Mucosa of gallbladder (tissue), 1 donor: ENCODE measurements around the gene IL5. TPM values are rescaled to one million over a fixed set of nuclear protein-coding genes. Genes with fewer than 3 reads are reported as not detected.
"Not testable (repeated sequence)": the region's sequence is repeated elsewhere in the genome, so short reads cannot be mapped to it uniquely, and the experiment has no call there.

Experiments
- DNase-seq: peaks from one replicate; pipeline ENCODE4 v3.0.0-alpha.2; 2020; ENCODE audit warnings: low spot score
- total RNA-seq: library from RNA; stranded (reverse); gene quantifications from one replicate; pipeline ENCODE4 v1.2.1, GENCODE V29; 2021
- donor health status: DM: no; HTN: no; CAD: no.

The IL5 gene
- total RNA-seq = not detected

DNA sequence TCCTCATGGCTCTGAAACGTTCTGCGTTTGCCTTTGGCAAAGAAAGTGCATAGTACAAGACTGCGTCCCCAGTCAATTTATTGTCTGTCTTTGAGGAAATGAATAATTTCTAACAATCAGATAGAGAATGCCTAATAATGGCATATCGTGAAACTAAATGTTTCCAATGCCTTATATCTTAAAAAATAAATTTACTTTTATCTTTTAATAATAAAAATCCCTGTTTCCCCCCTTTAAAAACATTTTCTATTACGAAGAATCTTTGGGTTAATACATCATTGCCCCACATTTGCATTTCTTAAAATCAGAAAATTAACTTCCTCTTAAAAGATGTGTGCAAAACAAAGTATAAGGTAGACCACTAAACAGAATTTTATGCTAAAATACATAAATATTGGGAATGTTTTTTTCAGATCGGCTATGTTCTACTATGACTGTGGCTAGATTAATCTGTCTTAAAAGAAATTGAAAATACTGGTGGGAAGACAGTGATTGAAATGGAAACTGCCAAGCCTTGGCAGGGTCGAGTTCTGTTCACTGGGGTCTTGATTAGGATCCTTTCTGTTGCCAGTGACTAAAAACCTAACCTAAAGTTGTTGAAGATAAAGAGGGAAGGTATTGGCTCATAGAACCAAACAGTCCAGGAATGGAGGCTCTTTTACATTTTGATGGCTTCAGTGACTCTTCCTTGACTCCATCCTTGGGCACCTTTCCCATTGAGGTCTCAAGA lies at the start of gene IL5:
TSS of gene IL5 (minus strand) at position 51 of the 730 bp plus-strand sequence. CDS start at position 7, 44 bp downstream.
- no peak for DNase-seq

DNA sequence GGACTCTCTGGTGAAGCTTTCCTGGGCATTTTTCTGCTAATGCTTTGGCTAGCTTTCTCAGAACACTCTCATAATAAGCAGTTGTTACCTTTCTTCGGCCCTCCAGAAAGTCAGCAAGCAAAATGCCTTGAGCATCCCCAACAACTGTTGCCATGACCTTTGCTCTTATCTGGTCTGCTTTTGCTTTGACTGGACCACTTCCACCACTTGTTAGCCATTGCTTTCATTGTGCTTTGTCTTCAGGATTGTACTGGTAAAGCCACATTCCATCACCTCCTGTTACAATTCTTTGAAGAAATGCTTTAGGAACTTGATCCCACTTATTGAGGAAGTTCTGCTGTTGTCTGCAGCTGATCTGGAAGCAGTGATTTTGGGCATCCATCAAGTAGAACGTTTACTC lies 49.2 kb upstream of the IL5 start:
- DNase-seq = no peak

DNA sequence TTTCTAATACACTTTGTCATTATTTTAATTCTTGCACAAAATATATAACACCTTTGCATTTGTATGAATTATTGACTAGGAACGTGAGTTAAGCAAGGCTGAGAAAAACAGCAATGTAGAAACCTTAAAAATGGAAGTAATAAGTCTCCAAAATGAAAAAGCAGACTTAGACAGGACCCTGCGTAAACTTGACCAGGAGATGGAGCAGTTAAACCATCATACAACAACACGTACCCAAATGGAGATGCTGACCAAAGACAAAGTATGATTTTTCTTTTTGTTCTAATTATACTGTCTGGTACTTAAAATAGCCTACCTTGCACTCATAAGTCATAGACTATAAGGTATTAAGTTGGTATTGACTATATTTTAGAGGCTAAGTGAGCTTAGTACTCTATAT lies 47.8 kb upstream of the IL5 start:
- DNase-seq = no peak

DNA sequence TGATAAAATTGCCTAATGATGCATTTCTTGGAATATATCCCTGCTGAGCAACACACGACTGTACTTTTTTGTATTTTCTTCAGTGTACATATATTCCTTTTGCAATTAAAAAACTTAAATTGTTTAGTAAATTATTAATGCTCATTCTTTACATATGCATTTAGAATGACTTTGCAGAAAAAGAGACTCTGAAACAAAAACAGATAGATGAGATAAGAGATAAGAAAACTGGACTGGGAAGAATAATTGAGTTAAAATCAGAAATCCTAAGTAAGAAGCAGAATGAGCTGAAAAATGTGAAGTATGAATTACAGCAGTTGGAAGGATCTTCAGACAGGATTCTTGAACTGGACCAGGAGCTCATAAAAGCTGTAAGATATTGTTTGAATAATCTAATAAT lies 46.1 kb upstream of the IL5 start:
- no peak for DNase-seq

DNA sequence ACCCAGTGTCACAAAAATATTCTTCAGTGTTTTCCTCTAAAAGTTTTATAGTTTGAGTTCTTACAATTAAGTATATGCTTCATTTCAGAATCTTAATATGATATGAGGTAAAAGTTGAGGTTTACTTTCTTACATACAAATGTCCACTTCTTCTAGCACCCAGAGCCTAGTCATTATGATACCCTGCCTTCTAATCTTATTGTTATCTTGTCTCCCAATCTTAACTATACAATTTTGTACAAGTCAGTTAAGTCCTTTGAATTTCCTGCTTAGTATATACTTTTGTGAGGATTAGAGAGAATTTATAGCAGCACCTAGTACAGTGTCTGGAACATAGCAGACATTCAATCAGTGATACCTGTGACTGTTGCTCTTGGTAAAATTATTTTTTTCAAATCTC lies 42.7 kb upstream of the IL5 start:
- DNase-seq = no peak

DNA sequence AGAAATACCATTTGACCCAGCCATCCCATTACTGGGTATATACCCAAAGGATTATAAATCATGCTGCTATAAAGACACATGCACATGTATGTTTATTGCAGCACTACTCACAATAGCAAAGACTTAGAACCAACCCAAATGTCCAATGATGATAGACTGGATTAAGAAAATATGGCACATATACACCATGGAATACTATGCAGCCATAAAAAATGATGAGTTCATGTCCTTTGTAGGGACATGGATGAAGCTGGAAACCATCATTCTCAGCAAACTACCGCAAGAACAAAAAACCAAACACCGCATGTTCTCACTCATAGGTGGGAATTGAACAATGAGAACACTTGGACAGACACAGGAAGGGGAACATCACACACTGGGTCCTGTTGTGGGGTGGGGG lies 41.2 kb upstream of the IL5 start:
- DNase-seq = not testable (repeated sequence)

DNA sequence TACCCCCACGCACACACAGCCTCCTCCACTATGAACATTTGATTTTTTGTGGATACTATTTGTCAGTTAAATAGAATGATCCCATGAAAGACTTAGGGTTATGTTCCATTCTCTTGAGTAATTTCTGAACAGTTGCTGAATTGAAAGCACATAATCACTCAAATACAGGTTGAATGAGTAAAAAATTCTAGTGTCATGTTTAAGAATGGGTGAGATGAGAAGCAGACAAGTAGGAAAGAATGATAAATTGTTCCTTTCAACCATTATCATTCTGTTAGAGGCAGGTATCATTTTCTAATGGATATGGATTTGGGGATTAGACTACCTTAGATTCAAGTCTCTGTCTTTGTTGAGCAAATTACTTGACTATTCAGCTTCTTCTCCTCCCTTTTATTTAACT lies 32.8 kb upstream of the IL5 start:
- DNase-seq = no peak

DNA sequence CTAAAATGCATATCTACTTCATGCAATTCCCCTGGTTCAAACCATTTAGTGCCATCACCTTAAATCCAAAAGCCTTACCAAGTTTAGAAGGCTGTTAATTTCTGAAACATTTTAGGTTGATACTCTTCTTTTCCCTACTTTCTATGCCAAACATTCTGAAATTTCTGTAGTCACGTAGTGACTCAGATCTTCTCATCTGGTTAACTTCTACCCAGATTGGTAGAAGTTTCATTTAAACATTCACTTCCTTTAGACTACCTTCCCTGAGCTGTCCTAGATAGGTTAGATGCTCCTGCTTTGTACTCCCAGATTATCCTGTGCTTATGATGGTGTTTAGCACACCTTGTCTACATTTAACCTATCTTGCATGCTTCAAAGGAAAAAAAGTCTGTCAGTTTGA lies 23.3 kb upstream of the IL5 start:
- DNase-seq = no peak

DNA sequence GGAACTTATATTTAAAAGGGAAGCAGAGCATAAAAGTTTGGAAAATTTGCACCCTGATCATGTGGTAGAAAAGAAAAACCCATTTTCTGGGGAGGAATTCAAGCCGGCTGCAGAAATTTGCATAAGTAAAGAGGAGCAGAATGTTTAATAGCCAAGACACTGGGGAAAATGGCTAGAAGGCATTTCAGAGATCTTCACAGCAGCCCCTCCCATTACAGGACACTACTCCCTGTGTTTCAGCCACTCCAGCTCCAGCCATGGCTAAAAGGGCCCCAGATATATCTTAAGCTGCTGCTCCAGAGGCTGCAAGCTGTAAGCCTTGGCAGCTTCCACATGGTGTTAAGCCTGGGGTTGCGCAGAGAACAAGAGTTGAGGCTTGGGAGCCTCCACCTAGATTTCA lies 21.2 kb upstream of the IL5 start:
- not testable (repeated sequence) for DNase-seq

DNA sequence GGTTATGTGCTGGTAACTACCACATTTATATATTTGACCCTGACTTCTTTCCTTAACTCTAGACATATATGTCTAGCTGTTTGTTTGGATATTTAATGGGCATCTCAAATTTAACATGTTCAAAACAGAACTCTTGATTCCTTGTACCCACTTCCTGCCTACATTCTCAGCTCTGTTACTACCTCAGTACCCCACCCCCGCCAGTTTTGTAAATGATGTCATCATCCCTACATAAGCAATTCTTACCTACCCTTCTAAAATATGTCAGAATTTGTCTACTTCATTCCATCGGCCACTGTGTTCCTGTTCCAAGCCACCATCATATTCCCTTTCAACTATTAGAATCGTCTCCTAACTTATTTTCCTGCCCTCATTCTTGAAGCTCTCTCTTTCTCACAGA lies 18.3 kb upstream of the IL5 start:
- DNase-seq = no peak

DNA sequence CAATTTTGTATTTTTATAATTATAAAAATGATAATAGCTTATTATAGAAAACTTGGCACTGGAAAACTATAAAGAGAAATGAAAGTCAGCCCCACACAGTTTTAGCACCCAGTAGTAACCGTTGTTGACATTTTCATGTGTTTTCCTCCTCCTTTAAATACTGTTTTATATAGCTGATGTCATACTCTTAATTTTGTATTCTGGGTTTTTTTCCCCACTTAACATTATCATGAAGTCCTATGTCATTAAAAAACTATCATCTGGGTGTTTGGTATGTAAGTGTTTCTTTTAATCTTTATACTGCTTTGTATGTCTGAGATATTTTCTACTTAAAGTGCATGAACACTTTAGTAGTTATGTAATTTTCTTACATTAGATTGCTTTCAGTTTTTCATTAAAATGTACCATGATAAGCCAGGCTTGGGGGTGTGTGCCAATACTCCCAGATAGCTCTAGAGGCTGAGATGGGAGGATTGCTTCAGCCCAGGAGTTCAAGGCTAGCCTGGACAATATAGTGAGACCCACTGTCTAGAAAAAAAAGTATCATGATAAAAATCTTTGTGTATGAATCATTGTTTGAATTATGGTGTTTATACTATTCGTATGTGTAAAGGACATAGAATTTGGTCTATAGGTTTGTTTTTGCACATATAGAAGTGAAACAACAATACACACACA lies 16.2 kb upstream of the IL5 start:
- DNase-seq = no peak

DNA sequence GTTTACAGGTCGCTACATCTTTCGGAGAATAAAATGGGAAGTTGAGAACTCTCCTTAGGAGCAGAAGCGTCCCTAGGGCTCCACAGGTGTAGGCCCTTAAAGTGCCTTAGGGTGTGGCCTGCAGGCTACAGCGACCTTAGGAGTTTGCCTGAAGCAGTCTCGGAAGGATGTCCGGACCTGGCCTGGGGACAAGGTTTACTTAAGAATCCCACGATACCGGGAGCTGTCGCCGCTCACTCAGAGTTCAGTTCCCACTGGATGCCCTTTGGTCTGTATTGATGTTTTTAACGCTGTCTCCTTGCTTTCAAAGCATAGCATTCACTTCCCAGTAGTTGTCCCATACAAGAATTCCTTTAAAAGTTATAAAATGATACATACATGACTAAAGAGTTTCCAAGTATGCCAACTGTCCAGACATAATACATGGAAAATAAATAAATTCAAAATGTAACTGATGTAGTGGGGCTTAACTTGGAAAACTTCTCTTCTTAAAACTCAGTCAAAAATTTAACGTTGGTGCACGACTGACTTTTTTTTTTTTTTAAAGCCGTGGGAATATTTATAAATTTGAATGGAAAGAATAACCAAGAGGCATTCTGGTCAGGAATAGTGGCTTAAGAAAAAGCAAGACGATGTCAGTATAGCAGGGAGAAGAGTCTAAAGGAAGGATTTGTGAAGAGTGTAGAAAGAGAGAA lies 14.3 kb upstream of the IL5 start:
- peak; percentile 85 for DNase-seq

DNA sequence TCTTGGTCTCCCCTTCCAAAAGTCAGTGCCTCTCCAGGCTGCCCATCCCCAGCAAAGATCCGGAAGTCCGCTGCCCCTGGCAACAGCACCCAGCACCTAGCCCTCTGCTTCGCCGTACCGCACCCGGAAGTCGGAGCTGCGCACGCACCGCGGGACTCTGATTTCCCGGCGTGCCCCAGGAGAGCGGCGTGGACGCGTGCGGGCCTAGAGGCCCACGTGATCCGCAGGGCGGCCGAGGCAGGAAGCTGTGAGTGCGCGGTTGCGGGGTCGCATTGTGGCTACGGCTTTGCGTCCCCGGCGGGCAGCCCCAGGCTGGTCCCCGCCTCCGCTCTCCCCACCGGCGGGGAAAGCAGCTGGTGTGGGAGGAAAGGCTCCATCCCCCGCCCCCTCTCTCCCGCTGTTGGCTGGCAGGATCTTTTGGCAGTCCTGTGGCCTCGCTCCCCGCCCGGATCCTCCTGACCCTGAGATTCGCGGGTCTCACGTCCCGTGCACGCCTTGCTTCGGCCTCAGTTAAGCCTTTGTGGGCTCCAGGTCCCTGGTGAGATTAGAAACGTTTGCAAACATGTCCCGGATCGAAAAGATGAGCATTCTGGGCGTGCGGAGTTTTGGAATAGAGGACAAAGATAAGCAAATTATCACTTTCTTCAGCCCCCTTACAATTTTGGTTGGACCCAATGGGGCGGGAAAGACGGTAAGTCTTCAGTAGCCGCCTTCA lies 13.6 kb upstream of the IL5 start, which contains the start of gene RAD50:
TSS of gene RAD50 (plus strand) at position 215 of the 715 bp plus-strand sequence. CDS start at position 563, 348 bp downstream.
- DNase-seq = peak; percentile 92

DNA sequence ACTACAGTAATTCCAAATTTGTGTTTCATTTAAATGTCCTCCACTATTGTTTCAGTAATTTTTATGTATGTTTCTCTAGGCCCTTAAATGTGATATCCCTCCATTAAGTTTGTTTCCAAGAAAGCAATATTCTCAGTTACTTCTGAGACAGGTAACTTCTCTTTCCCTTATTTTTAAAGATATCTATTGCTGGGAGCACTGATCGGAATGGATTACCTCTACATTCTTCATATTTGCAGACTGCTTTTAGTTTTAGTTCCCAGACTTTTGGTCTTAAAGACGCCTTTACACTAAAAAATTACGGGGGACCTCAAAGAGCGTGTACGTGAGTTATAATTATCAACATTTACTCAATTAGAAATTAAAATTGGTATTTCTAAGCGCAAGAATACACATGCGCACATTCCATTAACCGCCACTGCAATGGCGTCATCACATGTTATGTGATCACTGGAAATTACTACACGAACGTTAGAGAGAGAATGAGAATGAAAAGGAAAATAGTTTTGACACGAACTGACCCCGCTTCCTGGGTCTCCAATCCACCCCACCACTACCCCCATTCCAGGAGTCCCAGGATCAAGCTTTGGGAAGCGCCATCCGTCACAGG lies 12.9 kb upstream of the IL5 start:
- no peak for DNase-seq

DNA sequence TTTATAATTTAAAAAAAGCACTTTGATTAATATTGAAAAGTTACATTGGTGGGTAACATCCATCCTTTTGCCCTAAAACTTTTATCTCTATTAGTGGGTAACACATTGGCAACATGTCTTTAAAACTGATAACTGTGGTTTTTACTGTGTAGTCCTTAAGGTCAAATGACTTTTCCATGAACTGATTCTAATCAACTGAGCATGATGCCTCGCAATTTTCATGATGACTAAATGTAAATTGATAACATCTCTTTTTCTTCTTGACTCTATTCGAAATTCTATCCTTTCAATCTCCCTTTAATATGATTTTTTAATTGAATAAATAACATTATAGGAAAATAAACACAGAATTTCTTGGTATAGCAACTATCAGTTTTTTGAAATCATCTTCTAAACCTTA lies 6.3 kb upstream of the IL5 start:
- DNase-seq = no peak

DNA sequence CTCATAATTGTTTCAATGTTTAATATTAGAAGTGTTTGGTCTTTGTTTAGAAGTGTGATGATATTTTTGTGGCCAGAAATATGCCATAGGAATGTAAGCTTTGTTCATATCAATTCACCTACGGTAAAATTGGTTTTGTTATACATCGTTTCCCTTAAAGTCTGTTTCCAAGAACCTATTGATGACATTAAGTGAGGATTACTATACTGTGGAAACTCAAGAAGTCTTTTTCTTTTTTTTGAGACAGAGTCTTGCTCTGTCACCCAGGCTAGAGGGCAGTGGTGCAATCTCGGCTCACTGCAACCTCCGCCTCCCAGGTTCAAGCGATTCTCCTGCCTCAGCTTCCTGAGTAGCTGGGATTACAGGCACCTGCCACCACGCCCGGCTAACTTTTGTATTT lies 5.5 kb upstream of the IL5 start:
- not testable (repeated sequence) for DNase-seq

DNA sequence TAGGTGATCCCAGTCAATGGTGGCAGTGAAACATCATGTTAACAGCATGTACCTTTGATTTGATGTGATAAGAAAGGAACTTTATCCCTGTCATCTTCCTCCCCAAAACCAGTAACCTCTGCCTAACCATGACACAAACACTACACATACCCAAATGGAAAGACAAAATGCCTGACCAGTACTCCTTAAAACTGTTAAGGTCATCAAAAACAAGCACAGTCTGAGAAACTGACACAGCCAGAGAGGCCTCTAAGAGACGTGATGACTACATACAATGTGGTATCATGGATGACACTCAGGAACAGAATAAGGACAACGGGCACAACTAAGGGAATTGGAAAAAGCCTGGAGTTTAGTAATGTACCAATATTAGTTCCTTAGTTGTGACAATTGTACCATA lies 3.9 kb upstream of the IL5 start:
- DNase-seq = no peak

DNA sequence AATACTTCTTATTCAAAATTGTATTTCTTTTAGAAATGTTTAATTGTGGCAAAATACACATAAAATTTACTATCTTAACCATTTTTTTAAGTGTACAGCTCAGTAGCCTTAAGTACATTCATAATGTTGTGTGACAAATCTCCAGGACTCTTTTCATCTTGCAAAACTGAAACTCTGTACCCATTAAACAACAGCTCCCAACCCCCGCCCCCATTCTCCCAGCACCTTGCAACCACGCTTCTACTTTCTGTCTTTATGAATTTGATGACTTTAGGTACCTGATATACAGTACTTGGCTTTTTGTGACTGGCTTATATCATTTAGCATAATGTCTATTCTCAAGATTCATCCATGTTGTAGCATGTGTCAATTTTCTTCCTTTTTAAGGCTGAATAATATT lies 2.8 kb upstream of the IL5 start:
- no peak for DNase-seq

DNA sequence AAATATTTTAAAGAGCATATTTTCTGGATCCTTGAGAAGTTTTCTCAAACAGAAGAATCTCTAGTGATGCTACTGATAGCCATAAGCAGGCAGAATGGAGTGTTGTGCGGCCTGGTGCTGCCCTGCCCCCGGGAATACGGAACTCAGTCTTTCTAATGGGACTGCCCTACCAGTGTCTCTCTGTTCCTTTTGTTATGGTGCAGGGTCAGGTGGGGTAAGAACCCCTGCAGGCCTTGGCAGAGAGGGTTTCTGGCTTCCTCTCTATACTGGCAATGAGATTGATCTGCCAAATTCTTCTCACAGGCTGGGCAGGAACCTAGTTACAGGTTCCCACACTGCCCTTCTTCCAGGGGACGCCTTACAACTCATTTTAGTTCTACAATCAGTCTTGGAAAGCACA lies 2.6 kb downstream of the IL5 start:
- DNase-seq = no peak

DNA sequence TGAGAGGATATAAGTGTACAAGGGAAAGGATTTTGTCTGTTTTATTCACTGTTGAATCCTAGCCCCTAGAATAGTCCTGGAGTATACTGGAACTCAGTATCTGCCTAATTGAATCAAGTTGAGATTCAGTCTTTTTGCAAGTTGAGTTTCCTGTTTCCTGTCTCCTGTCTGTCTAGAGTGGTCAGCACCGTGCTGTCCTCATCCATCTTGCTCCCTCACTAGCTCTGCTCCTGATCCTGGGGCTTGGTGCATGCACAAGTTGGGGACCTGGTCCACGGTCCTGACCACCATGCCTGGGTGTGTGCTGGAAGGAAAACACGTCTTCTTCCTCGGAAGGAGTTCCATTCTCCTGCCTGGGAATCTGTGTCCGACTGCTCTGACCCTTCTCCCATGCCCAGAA lies 3.2 kb downstream of the IL5 start:
- DNase-seq = no peak

DNA sequence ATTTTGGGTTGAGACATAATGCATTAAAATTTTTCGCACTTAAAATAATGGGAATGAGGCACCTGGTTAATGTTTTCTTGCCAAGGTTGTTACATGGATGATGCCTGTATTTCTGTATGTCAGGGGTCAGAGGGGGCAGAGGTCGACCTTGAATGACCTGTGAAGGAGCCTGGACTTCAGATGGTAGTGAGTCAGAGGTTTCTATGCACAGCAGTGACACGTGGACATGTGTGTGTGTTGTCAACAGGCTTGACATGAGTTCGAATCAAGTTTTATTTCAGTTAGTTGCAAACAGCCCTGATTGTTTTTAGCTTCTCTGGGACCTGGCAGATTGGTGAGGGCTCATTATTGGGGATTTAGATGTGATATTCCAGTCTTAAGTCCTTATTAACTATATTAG lies 3.6 kb downstream of the IL5 start:
- no peak for DNase-seq

DNA sequence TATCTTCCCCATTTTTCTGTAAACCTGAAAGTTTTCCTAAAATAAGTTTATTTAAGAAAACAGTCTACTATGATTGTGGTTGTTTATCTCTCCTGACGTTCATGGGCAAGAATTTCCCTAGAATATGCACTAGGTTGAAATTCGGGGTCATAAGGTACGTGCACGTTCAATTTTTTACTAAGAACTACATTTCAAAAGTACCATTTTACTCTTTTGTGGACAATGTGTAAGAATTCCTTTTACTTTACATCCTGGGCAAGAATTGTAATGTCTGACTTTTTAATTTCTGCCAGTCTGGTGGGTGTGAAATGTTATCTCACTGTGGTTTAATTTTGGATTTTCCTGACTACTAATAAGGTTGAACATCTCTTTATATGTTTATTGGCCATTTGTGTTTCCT lies 12.4 kb downstream of the IL5 start:
- no peak for DNase-seq
